CD4-positive, alpha-beta T cell treated with Interferon alpha-2 for 1 hour (primary cell): ENCODE results near the gene TIMP2.
A peak's percentile ranks its signal among the peaks of the same experiment; 100 is the strongest.

ENCODE experiments used
- DNase-seq, 2 donors: peaks; one replicate each; pipeline ENCODE4 v3.0.0-alpha.2; 2020 to 2022

Gene TIMP2

DNA sequence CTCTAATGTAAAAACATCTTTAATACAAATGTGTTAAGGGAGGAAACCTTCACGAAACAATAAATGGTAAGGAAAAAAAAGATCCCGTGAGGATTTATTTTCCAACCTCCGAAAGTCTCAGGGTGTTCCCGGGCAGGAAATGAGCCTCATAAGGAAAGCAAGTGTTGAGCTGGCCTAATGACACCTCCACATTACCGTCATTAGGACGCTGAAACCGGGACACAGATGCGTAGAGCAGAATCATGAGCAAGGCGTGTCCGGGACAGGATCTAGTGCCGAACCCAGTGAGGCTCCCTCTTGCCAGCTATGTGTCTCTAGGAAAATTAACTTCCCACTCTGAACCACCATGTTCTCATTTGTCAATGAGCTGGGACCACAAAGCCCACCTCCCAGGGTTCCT is 120.4 kb downstream of the TIMP2 start:
- peak in 1 of 2 donors; percentile 26 for DNase-seq

DNA sequence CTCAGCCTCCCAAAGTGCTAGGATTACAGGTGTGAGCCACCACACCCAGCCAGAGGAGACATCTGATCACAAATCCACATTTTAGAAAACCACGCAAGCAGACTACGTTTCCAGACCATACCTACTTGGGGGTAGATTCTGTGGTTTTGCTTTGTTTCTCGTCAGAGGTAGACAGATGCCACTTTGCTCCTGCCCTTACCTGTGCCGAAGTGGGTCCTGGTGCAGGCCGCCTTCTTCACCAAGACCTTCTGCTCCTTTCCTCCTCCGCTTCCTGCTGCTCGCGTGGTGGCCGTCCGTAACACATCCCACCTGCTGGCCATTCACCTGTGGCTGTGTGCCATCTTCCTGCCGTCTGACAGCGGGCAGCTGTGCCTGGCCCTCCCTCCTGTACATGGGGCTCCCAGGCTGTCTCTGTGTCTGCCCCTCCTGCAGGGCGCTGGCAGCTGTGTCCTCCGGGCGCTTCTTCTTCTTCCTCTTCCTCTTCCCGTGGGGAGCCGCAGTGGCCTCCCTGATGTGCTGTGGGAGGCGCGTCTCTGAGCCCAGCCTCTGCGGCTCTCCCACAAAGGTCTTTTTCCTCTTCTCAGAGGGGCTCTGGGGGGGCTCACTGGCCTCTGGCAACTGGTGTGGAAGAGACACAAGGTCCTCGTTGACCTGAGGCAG is 121.9 kb downstream of the TIMP2 start:
- peak in 1 of 2 donors; percentile 26 for DNase-seq
